ENCODE measurements around the gene FOXO3. TPM values are rescaled to one million over a fixed set of nuclear protein-coding genes. Genes with fewer than 3 reads are reported as not detected.
"Not testable (repeated sequence)": the region's sequence is repeated elsewhere in the genome, so short reads cannot be mapped to it uniquely, and the experiment has no call there.

Gene FOXO3
- total RNA-seq = 1 to 10 TPM; 7.4 to 9.0 TPM

DNA sequence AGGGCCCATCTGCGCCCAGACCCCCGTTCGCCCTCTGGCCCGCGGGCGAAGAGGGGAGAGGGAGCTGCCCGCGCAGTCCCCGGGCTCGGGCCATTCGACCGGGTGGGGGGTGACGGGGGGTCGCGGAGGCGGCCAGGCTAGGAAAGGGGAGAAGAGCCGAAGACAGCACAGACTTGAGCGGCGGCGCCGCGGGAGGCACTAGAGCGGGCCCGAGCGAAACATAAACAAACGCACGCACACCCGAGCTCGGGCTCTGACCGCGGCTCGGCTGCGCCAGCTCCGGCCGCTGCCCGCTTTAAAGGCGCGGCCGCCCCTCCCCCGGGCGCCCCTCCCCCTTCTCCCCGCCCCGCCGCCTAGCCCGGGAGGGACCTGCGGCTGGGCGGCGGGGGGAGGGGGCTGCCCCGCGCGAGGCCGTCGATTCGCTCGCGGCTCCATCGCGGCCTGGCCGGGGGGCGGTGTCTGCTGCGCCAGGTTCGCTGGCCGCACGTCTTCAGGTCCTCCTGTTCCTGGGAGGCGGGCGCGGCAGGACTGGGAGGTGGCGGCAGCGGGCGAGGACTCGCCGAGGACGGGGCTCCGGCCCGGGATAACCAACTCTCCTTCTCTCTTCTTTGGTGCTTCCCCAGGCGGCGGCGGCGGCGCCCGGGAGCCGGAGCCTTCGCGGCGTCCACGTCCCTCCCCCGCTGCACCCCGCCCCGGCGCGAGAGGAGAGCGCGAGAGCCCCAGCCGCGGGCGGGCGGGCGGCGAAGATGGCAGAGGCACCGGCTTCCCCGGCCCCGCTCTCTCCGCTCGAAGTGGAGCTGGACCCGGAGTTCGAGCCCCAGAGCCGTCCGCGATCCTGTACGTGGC, at the start of gene FOXO3:
TSS of gene FOXO3 (plus strand) at position 455 of the 846 bp plus-strand sequence. CDS start at position 747, 292 bp downstream.
- CTCF ChIA-PET = no interaction called here
- peak within 1 kb of the TSS; percentile 83 for H3K4me3 Mint-ChIP-seq
- DNase-seq (peak; percentile 71), ATAC-seq (no peak)
- H3K27me3 Mint-ChIP-seq = peaks cover 11% of the 10 kb centered on the region
- intact Hi-C loops (cut with DNase I, micrococcal nuclease) = loop anchor here in 1 of 2 experiments (5.0 kb wide), 2 partner anchors 37 to 107 kb away; no protein-coding TSS in a partner anchor
- peaks cover 41% of the 10 kb centered on the region for H3K4me1 Mint-ChIP-seq
- no peaks in the 10 kb centered on the region for H3K9me3 Mint-ChIP-seq (ENCODE audit: low read depth)
- POLR2A ChIA-PET = no interaction called here
- peaks cover 11% of the 10 kb centered on the region for H3K36me3 Mint-ChIP-seq (ENCODE audit: low read depth)
- peak within 1 kb of the TSS; percentile 47 for H3K27ac Mint-ChIP-seq

DNA sequence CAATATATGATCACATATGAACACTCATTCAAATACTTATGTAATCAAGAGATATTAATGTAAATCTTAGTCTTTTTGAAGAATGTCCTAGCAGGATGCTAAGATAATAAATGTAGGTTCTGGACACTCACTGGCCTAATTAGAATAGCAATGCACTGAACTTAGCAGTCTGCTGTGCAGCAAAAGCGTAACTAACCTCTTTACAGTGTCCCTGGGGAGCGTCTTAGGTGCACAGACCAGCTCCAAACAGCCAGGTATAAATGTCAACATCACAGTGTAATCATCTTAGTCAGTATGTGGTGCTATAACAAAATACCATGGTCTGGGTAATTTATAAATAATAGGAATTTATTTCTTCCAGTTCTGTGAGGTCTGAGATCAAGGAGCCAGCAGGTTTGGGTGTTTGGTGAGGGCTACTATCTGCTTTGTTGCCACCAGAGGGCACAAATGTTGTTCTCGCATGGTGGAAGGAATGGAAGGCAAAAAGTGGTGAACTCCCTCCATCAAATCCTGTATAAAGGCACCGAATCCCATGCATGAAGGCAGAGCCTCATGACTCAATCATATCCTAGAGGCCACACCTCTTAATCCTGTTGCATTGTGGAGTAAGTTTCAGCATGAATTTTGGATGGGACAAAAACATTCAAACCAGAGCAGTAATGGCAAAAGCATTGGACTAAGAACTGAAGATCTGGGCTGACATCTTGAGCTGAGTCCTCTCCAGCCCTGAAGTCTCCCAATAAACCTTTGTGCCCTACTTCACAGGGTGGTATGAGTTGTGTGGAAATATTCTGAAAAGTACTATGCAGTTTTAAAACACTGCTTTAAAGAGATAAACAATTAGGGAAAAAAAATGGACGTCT, 41.8 kb upstream of the FOXO3 start:
- DNase-seq = peak; percentile 17
- intact Hi-C loops (cut with DNase I, micrococcal nuclease) = no loop called here
- CTCF ChIA-PET = interaction anchor here (0.8 to 2.4 kb wide), 2 partner anchors 47 to 554 kb away, joined by 3 to 8 read pairs; no protein-coding TSS in a partner anchor
- ATAC-seq = no peak
- Mint-ChIP-seq H3K4me1 (no peaks in the 10 kb centered on the region), H3K4me3 (no peak overlapping the region), H3K36me3 (ENCODE audit: low read depth) (peaks cover 7% of the 10 kb centered on the region), H3K27me3 (no peaks in the 10 kb centered on the region), H3K9me3 (ENCODE audit: low read depth) (no peaks in the 10 kb centered on the region), H3K27ac (no peak overlapping the region)
- POLR2A ChIA-PET = interaction anchor here (0.6 kb wide), 1 partner anchor 957 kb away, joined by 6 read pairs; no protein-coding TSS in a partner anchor

DNA sequence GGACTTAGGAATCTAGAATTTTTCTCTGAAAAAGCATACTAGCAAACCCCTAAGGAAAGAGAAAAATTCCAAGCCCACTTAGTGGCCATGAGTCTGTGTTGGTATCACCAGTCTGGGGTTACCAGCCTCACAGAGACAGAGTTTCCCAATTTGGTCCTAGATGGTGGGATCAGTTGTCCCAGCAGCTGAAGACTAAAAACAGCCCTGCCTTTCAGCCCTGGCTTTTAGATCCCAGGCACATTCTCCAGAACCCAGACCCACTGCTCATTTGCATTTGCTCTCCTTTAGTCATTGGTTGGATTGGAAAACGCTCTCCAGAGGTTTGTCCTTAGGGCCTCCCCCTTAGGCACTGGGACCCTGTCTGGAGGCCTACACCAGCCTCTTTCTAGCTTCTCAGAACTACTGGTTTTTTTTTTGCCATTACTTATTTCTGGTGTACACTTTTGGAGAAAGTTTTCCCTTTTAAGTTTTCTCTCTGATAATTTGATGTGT, 39.1 kb upstream of the FOXO3 start:
- ATAC-seq = no peak
- Mint-ChIP-seq H3K27ac (no peak overlapping the region), H3K4me3 (no peak overlapping the region), H3K27me3 (no peaks in the 10 kb centered on the region), H3K36me3 (ENCODE audit: low read depth) (peaks cover 6% of the 10 kb centered on the region), H3K9me3 (ENCODE audit: low read depth) (no peaks in the 10 kb centered on the region), H3K4me1 (no peaks in the 10 kb centered on the region)
- intact Hi-C loops (cut with DNase I, micrococcal nuclease) = loop anchor here (10.0 kb wide), 3 partner anchors 347 to 847 kb away; no protein-coding TSS in a partner anchor
- ChIA-PET CTCF (interaction anchor here (0.6 to 1.8 kb wide), 4 partner anchors 30 to 425 kb away, joined by 3 to 5 read pairs (median 4); no protein-coding TSS in a partner anchor), POLR2A (no interaction called here)
- no peak for DNase-seq

DNA sequence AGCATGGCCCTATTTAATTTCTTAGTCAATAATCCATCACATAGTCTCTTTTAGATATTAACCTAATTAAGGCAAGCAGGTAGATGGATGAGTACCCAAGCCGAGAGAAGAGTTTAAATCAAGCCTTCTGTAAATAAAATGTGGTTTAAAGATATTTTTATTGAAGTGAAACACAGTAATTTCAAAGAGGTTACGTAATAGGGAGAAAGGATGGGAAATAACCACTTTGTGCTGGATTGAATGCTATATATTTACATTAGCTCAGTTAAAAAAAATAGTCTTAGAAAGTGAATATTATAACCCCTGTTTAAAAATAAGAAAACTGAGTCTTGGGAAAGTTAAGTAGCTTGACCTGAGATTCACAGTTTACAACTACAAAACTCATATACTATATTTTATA, 37.0 kb upstream of the FOXO3 start:
- no peaks in the 10 kb centered on the region for H3K27me3 Mint-ChIP-seq
- H3K9me3 Mint-ChIP-seq (ENCODE audit: low read depth) = no peaks in the 10 kb centered on the region
- H3K4me3 Mint-ChIP-seq = no peak overlapping the region
- intact Hi-C loops (cut with DNase I, micrococcal nuclease) = loop anchor here (10.0 kb wide), 3 partner anchors 349 to 849 kb away; no protein-coding TSS in a partner anchor
- no peaks in the 10 kb centered on the region for H3K4me1 Mint-ChIP-seq
- DNase-seq (no peak), ATAC-seq (no peak)
- H3K27ac Mint-ChIP-seq = no peak overlapping the region
- ChIA-PET CTCF (interaction anchor here (0.6 to 2.9 kb wide), 11 partner anchors 14 to 549 kb away, joined by 3 to 12 read pairs (median 3); no protein-coding TSS in a partner anchor), POLR2A (no interaction called here)
- peaks cover 6% of the 10 kb centered on the region for H3K36me3 Mint-ChIP-seq (ENCODE audit: low read depth)

DNA sequence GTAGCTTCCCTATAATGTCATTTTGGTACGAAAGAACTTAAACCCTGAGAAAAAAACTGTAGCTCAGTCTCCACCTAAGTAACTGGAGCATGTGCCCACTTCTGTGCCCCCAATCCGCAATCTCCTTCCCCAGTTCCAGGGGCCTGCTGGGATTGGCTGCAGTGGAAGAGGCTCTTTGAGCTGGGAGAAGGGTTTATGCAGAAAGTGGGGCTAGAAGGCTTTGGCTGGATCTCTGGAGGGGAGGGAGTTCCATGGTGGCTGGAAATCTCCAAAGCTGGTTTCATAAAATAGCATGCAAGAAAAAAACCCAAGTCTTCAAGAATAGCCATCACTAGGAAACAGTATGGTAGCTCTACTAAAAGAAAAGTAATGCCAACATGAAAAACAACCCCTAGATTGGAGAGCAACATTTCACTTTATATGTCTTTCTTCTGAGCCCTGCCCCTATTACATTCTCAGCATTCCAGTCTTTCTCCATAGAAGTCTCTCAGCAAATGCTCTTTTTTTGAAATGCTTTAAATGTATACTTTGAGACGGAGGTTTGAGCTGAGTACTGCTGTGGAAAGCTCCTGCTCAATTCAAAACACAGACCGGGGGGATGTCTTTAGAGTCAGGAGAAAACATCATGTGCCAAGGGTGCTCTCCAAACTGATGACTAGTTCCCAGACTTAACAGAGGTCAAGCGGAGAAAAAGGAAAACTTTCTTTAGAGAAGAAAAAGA, 36.0 kb upstream of the FOXO3 start:
- Mint-ChIP-seq H3K4me1 (no peaks in the 10 kb centered on the region), H3K9me3 (ENCODE audit: low read depth) (no peaks in the 10 kb centered on the region), H3K27ac (no peak overlapping the region), H3K36me3 (ENCODE audit: low read depth) (peaks cover 2% of the 10 kb centered on the region), H3K27me3 (no peaks in the 10 kb centered on the region), H3K4me3 (no peak overlapping the region)
- intact Hi-C loops (cut with DNase I, micrococcal nuclease) = loop anchor here (10.0 kb wide), 3 partner anchors 350 to 850 kb away; no protein-coding TSS in a partner anchor
- POLR2A ChIA-PET = no interaction called here
- no peak for DNase-seq
- ATAC-seq = no peak
- CTCF ChIA-PET = interaction anchor here (0.6 to 2.9 kb wide), 7 partner anchors 16 to 732 kb away, joined by 3 to 12 read pairs (median 3); no protein-coding TSS in a partner anchor

DNA sequence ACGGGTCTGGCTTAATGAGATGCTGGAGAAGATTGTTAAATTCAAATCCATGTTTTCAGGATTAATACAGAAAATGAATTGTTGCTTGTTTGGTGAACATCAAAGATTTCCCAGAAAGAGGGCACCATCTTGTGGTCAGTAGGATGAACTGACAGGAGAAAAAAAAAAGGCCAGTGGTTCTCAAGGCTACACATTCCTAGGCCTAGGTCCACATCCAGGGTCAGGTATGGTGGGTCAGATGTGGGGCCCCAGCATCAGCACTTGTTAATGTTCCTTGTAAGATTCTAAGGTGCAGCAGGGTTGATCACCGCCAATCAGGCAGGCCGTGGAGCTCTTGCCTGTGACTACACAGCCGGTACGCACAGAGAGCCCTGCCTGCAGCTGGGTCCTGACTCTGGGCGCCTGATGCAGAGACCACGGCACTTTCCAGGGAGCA, 34.0 kb upstream of the FOXO3 start:
- Mint-ChIP-seq H3K27me3 (no peaks in the 10 kb centered on the region), H3K9me3 (ENCODE audit: low read depth) (no peaks in the 10 kb centered on the region)
- intact Hi-C loops (cut with DNase I, micrococcal nuclease) = loop anchor here (1.0 to 10.0 kb wide), 5 partner anchors 352 to 852 kb away; no protein-coding TSS in a partner anchor

DNA sequence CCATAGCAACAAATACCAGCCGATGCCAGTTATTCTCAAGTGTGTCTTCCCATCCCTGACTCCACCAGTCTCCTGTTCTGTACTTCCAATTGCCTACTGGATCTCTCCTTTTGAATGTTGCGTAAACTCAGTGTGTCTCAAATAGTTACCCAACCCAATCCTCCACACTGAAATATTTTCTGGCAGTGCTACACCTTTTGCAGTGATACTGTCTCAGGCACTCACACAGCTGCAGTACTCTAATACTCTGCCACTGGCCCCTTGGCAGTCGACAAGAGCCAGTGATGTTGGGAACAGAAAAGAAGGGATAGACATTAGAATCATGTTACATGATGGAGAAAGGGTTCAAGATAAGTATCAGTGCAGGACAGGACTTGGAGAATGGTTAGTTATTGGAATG, 31.8 kb upstream of the FOXO3 start:
- intact Hi-C loops (cut with DNase I, micrococcal nuclease) = loop anchor here (10.0 kb wide), 3 partner anchors 354 to 854 kb away; no protein-coding TSS in a partner anchor
- ATAC-seq = no peak

More for the DNA sequence above, 34.0 kb upstream of the FOXO3 start:
- POLR2A ChIA-PET = no interaction called here
- Mint-ChIP-seq H3K4me1 (no peaks in the 10 kb centered on the region), H3K4me3 (no peak overlapping the region), H3K27ac (no peak overlapping the region), H3K36me3 (ENCODE audit: low read depth) (peaks cover 2% of the 10 kb centered on the region)
- ATAC-seq (no peak), DNase-seq (no peak)
- CTCF ChIA-PET = interaction anchor here (0.6 to 1.3 kb wide), 6 partner anchors 51 to 579 kb away, joined by 3 to 4 read pairs (median 3); no protein-coding TSS in a partner anchor

DNA sequence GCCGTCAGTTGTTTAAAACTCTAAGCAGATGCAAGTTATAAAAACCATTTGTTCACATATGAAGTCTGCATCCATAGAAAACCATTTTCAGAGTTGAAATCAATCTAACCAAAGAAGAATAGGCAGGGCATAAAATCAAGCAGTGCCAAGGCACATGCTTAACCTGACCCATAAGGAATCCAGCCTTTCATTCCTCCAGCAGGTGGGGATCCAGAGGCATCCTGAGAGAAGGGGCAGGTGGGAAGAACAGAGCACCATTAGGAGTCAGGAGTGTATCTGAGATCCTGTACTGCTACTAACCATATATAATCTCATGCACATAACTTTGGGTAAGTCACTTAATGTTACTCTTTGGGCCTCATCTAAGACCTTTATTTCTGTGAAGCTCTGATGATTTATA, 29.4 kb upstream of the FOXO3 start:
- H3K27ac Mint-ChIP-seq = no peak overlapping the region
- POLR2A ChIA-PET = no interaction called here
- ATAC-seq (no peak), DNase-seq (no peak)
- CTCF ChIA-PET = no interaction called here
- no peak overlapping the region for H3K4me3 Mint-ChIP-seq
- no peaks in the 10 kb centered on the region for H3K4me1 Mint-ChIP-seq
- no peaks in the 10 kb centered on the region for H3K27me3 Mint-ChIP-seq
- no peaks in the 10 kb centered on the region for H3K36me3 Mint-ChIP-seq (ENCODE audit: low read depth)
- H3K9me3 Mint-ChIP-seq (ENCODE audit: low read depth) = no peaks in the 10 kb centered on the region
- intact Hi-C loops (cut with DNase I, micrococcal nuclease) = no loop called here

More for the DNA sequence above, 31.8 kb upstream of the FOXO3 start:
- no peak overlapping the region for H3K27ac Mint-ChIP-seq
- no peaks in the 10 kb centered on the region for H3K27me3 Mint-ChIP-seq
- POLR2A ChIA-PET = no interaction called here
- H3K4me1 Mint-ChIP-seq = no peaks in the 10 kb centered on the region
- CTCF ChIA-PET = interaction anchor here (0.7 to 1.4 kb wide), 4 partner anchors 94 to 469 kb away, joined by 3 to 4 read pairs (median 3); no protein-coding TSS in a partner anchor
- H3K9me3 Mint-ChIP-seq (ENCODE audit: low read depth) = no peaks in the 10 kb centered on the region
- no peak for DNase-seq
- no peak overlapping the region for H3K4me3 Mint-ChIP-seq
- H3K36me3 Mint-ChIP-seq (ENCODE audit: low read depth) = no peaks in the 10 kb centered on the region

DNA sequence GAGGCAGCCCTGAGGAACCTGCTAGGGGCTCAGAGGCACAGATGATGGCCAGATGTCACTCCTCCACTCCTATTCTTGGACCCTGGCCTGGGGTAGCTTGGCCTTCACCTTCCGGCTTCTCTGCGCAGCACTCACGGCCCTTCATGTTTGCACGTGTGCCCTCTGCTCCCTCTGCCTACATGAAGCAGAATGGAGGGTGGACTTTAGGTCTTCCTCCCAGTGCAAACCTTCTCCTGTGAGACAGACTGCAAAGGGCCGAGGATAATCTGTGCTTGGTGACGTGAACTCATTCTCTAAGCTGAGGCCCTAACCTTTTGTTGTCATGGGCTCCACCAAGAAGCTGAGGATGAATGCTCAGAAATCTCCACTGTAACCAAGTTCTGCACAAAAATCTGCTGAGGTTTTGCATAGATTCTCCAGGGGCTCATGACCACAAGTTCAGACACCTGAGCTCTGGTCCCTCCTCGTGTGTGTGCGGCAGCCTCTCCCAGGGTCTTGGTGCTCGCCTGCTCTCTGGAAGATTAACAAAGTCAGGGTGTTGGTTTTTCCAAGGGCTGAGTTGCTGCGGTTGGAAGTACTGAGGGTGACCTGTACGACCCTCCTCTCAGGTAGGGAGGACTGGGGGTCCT, 25.5 kb upstream of the FOXO3 start:
- no peak for ATAC-seq
- H3K36me3 Mint-ChIP-seq (ENCODE audit: low read depth) = no peaks in the 10 kb centered on the region
- CTCF ChIA-PET = interaction anchor here (0.7 to 1.4 kb wide), 3 partner anchors 30 to 301 kb away, joined by 3 read pairs; no protein-coding TSS in a partner anchor

DNA sequence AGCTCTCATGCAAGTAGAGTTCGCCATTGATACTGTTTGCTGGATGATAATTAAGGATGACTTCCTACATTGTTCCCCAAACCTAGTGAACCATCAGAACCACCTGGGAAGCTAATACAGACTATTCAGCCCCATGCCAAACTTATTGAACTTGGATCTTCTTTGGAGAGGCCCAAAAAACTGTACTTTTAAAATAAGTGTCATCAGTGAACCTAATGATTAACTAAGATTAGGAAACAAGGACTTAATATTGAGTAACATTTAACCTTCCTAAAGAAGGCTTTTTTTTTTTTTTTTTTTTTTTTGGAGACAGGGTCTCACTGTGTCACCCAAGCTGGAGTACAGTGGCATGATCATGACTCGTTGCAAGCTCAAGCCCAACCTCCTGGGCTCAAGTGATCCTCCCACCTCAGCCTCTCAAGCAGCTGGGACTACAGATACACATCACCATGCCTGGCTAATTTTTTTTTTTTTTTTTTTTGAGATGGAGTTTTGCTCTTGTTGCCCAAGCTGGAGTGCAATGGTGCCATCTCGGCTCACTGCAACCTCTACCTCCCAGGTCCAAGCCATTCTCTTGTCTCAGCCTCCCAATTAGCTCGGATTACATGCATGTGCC, 24.7 kb upstream of the FOXO3 start:
- CTCF ChIA-PET = interaction anchor here (0.9 to 2.1 kb wide), 5 partner anchors 13 to 388 kb away, joined by 3 to 4 read pairs (median 3); no protein-coding TSS in a partner anchor
- H3K27me3 Mint-ChIP-seq; H3K4me1 Mint-ChIP-seq; DNase-seq; POLR2A ChIA-PET; H3K9me3 Mint-ChIP-seq (ENCODE audit: low read depth); H3K4me3 Mint-ChIP-seq; intact Hi-C loops (cut with DNase I, micrococcal nuclease); H3K27ac Mint-ChIP-seq; ATAC-seq; H3K36me3 Mint-ChIP-seq (ENCODE audit: low read depth): not testable (repeated sequence)

More for the DNA sequence above, 25.5 kb upstream of the FOXO3 start:
- no peak overlapping the region for H3K27ac Mint-ChIP-seq
- no peak for DNase-seq
- intact Hi-C loops (cut with DNase I, micrococcal nuclease) = no loop called here
- POLR2A ChIA-PET = no interaction called here
- no peaks in the 10 kb centered on the region for H3K4me1 Mint-ChIP-seq
- H3K27me3 Mint-ChIP-seq = no peaks in the 10 kb centered on the region
- no peak overlapping the region for H3K4me3 Mint-ChIP-seq
- H3K9me3 Mint-ChIP-seq (ENCODE audit: low read depth) = no peaks in the 10 kb centered on the region

Measured in activated CD4-positive, alpha-beta T cell treated with anti-CD3 and anti-CD28 coated beads for 36 hours (primary cell).